Ascending aorta (tissue), 2 donors: ENCODE results near the gene HGFAC. TPM values are rescaled to one million over a fixed set of nuclear protein-coding genes. Genes with fewer than 3 reads are reported as not detected.

Source experiments
- DNase-seq, 2 donors: peaks; one replicate each; pipeline ENCODE4 v3.0.0-alpha.2; 2019; ENCODE audit warnings: low spot score in 2 of 2
- H3K27ac ChIP-seq, 2 donors: fragments of 200-600 bp; sonication (generic); one replicate each; pipeline ENCODE4 v1.5.1; 2016 to 2017; ENCODE audit warnings: mild to moderate bottlenecking in 1 of 2
- H3K27me3 ChIP-seq: fragments of 200-600 bp; sonication (generic); one replicate; pipeline ENCODE4 v1.5.1; 2017
- H3K36me3 ChIP-seq, 2 donors: fragments of 200-600 bp; sonication (generic); one replicate each; pipeline ENCODE4 v1.5.1; 2016
- H3K4me1 ChIP-seq, 2 donors: fragments of 200-600 bp; sonication (generic); one replicate each; pipeline ENCODE4 v1.5.1; 2016 to 2017; ENCODE audit warnings: mild to moderate bottlenecking in 1 of 2
- H3K4me3 ChIP-seq, 2 donors: fragments of 200-600 bp; sonication (generic); one replicate each; pipeline ENCODE4 v1.5.1; 2016 to 2017; ENCODE audit warnings: mild to moderate bottlenecking in 1 of 2
- H3K9me3 ChIP-seq, 2 donors: fragments of 200-600 bp; sonication (generic); one replicate each; pipeline ENCODE4 v1.5.1; 2016
- intact Hi-C: fragments of 100-400 bp; cut with DNase I; formaldehyde crosslinking; loops from one replicate; pipeline ENCODE4 v1.15.1; 2023
- total RNA-seq: library from RNA; depleted of rRNA; stranded (reverse); fragments of >200 nt; gene quantifications from one replicate; pipeline ENCODE4 v1.1.0, GENCODE V29; 2016
- TF ChIP-seq, protein P1 (sequence below), 3 experiments: fragments of 200-600 bp in 2 of 3; fragments of 450-650 bp in 1 of 3; sonication (generic) in 2 of 3; IDR thresholded peaks; one replicate each; pipeline ENCODE4 v1.5.1; 2016 to 2019; ENCODE audit warnings: antibody characterized with exemption in 3 of 3, mild to moderate bottlenecking in 1 of 3, moderate library complexity in 1 of 3

Gene HGFAC
- total RNA-seq, 1 donor from 2014 or later = 2.2 TPM

DNA sequence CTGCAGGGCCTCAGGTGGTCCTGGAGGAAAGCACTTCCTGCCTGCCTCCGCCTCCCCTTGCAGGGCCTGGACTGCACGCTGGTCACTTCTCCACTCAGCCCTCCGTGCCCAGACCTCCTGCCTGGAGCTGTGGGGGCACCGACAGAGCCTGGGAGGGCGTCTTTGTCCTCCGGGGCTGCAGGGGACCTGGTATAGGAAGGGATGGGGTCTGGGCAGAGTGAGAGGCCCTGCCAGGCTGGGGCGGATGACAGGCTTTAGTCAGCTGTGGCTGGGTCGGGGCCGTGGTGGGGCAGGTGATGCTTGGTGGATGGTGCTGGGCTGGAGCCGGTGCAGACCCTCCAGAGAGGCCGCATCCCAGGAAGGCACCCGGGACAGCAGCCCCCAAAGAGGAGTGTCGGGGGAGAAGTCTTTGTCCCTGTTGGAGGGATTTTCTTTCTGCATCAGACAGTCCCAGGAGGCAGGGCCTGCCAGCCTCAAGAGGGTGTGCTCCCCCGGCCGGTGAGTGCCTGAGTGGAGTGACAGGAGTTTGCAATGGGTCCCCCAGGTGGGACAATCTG, 22.7 kb downstream of the HGFAC start:
- no peaks in the 10 kb centered on the region for H3K27me3 ChIP-seq
- intact Hi-C loops = no loop called here
- H3K9me3 ChIP-seq = no peaks in the 10 kb centered on the region
- no peak for DNase-seq
- peak overlapping the region in 1 of 2 donors; percentile 88 for H3K27ac ChIP-seq
- TF ChIP-seq, protein P1, sequence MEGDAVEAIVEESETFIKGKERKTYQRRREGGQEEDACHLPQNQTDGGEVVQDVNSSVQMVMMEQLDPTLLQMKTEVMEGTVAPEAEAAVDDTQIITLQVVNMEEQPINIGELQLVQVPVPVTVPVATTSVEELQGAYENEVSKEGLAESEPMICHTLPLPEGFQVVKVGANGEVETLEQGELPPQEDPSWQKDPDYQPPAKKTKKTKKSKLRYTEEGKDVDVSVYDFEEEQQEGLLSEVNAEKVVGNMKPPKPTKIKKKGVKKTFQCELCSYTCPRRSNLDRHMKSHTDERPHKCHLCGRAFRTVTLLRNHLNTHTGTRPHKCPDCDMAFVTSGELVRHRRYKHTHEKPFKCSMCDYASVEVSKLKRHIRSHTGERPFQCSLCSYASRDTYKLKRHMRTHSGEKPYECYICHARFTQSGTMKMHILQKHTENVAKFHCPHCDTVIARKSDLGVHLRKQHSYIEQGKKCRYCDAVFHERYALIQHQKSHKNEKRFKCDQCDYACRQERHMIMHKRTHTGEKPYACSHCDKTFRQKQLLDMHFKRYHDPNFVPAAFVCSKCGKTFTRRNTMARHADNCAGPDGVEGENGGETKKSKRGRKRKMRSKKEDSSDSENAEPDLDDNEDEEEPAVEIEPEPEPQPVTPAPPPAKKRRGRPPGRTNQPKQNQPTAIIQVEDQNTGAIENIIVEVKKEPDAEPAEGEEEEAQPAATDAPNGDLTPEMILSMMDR (IDR thresholded peaks at IDR 0.05) = no peak
- H3K4me3 ChIP-seq = peak overlapping the region; percentile 56 to 87
- H3K4me1 ChIP-seq = peaks cover 10 to 25% of the 10 kb centered on the region in 2 donors
- H3K36me3 ChIP-seq = no peaks in the 10 kb centered on the region

DNA sequence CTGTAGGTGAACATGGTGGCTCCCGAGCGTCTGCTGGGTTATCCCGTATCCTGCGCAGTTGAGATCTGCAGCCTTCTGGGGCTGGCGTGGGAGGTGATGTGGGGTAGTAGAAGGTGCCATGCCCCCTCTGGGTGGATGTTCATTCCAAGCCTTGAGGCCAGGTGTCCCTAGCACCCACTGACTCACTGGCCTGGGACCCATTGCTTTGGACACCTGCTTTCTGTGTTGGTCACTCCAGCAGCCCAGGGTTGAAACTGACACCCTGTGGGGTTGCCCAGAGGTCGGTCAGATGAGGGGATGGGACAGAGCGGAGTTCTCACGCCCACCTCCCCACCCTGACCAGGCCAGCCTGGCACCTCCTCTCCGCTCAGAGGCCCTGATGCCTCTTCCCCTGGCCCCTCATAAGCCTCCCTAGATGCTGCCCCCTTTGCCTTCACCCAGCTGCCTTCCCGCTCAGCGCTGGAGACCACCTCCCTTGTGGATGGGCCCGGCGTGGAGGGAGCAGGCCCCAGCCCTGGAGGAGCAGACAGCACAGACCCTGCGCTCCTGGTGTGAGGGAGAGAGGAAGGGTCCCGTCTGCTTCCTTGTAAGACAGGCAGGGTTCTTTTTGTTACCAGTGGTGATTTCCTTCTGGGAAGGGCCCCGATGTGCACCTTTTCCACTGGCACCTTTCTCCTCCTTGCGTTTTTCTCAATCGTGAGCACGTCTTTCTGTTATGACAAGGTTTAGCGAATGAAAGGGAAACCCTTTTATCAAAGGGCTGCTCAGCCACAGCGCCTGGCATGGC, 23.3 kb downstream of the HGFAC start:
- Histone ChIP-seq H3K4me1 (peaks cover 10 to 25% of the 10 kb centered on the region in 2 donors), H3K27ac (no peak overlapping the region), H3K27me3 (no peaks in the 10 kb centered on the region), H3K4me3 (no peak overlapping the region), H3K36me3 (no peaks in the 10 kb centered on the region), H3K9me3 (no peaks in the 10 kb centered on the region)
- DNase-seq = no peak
- TF ChIP-seq, protein P1 (IDR thresholded peaks at IDR 0.05) = no peak
- intact Hi-C loops = no loop called here

DNA sequence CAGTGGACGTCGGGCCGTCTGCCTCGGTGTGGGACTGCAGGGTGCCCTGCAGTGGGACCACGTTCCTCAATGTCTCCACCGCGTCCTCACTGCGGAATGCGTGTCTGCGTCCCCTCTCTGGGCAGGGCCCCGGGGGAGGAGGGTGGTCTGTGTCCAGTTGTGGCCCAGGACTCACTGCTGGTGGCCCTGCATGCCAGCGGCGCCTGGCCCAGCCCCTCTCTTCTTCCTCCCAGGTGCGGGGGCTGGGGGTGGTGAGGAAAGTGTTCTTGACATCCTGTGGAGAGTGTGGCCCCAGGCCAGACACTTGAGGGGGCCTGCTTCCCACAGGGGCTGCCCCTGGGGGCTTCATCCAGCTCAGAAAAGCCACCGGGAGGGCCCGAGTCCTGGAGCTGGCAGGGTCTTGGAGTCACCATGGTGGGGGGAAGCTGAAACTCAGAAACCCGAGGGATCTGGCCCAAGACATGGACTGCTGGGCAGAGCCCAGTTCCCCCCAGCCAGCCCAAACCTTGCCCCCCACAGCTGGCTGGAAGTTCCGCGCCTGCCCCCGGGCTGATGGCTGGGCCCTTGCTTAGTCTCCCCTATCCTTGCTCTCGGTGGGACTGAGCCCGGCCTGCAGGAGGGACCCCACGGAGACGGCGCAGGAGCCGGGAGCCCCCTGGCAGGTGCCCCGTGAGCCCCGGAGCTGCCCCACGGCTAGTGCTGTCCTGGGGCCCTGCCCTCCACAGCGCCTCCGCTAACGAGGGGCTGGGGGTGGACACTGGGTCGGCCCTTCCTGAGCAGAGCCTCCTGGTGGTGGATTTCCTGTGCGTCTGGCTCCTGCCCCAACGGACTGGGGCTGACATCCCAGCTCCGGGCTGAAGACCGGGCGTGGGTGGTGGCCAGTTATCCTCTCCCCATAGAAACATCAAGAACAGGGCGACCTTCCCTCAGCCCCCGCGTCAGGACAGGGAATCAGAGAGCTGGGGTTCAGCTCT, 24.2 kb downstream of the HGFAC start:
- H3K27me3 ChIP-seq = no peaks in the 10 kb centered on the region
- intact Hi-C loops = no loop called here
- DNase-seq = no peak
- TF ChIP-seq, protein P1 (IDR thresholded peaks at IDR 0.05) = no peak
- no peaks in the 10 kb centered on the region for H3K9me3 ChIP-seq
- H3K27ac ChIP-seq = no peak overlapping the region
- H3K4me3 ChIP-seq = no peak overlapping the region
- peaks cover 10 to 25% of the 10 kb centered on the region in 2 donors for H3K4me1 ChIP-seq
- H3K36me3 ChIP-seq = no peaks in the 10 kb centered on the region

DNA sequence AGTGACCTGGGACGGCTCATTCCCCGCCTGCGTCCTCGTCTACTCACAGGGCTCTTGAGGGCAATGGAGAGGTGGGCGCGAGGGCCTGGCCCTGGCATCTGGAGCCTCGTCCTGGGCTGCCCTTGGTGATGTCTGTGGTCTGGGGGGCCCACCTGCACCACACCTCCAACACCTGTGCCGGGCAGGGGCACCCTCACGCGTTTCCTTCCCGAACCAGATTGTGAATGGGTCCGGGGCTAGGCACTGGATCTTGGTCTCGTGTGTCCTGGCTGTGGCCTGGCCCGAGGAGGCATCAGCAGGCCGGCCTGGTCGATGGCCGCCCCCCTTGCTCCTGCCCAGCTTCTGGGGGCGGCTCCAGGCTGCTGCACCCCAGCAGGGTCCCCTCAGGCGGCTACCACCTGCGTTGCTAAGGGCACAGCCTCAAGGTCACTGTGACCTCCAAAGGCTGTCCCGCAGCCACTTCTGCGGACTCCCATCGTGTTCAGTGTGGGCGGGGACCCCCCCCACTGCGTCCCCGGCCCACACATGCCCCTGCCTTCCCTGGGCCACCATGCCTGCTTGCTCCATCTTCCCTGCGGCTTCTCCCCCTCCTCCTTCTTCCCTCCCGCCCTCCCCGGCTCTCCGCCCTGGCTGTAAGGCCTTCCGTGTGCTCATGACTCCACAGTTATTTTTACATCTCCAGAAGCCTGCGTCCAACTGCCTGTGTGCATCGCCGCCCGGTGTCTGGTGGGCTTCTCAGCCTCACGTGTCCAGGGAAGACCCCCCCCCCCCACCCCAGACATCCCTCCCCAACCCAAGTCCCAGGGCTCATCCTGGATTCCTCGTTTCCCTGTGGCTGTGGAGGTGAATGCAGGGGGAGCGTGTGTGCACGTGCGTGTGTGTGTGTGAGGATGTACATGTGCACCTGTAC, 25.2 kb downstream of the HGFAC start:
- no peaks in the 10 kb centered on the region for H3K9me3 ChIP-seq
- no peak overlapping the region for H3K27ac ChIP-seq
- no peak overlapping the region for H3K4me3 ChIP-seq
- no peaks in the 10 kb centered on the region for H3K36me3 ChIP-seq
- DNase-seq = no peak
- peaks cover 10 to 19% of the 10 kb centered on the region in 2 donors for H3K4me1 ChIP-seq
- no peaks in the 10 kb centered on the region for H3K27me3 ChIP-seq
- intact Hi-C loops = no loop called here
- TF ChIP-seq, protein P1 (IDR thresholded peaks at IDR 0.05) = no peak

DNA sequence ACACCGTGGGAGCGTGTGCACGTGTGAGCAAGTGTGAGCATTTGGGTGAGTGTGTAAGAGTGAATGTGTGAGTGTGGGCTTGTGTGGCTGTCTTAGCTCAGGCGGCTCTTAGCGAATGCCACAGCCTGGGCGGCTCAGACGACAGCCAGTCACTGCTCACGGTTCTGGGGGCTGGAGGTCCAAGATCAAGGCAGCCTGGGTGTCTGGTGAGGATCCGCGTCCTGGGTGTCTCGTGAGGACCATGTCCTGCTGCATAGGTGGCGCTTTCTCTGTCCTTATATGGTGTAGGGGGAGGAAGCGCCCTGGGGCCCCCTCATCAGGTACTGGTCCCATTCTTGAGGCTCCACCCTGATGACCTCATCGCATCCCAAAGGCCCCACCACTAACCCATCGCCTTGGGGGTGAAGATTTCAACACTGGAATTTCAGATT, 25.8 kb downstream of the HGFAC start:
- no peak overlapping the region for H3K27ac ChIP-seq
- intact Hi-C loops = no loop called here
- no peak overlapping the region for H3K4me3 ChIP-seq
- no peaks in the 10 kb centered on the region for H3K36me3 ChIP-seq
- TF ChIP-seq, protein P1 (IDR thresholded peaks at IDR 0.05) = no peak
- no peaks in the 10 kb centered on the region for H3K9me3 ChIP-seq
- H3K4me1 ChIP-seq = peaks cover 4 to 12% of the 10 kb centered on the region in 2 donors
- no peaks in the 10 kb centered on the region for H3K27me3 ChIP-seq
- no peak for DNase-seq
